Measurements from ENCODE around the gene RPRD1B. TPM values are rescaled to one million over a fixed set of nuclear protein-coding genes. Genes with fewer than 3 reads are reported as not detected.
"Not testable (repeated sequence)": the region's sequence is repeated elsewhere in the genome, so short reads cannot be mapped to it uniquely, and the experiment has no call there.

The RPRD1B gene
- polyA plus RNA-seq, 1 donor: 28.2 TPM

DNA sequence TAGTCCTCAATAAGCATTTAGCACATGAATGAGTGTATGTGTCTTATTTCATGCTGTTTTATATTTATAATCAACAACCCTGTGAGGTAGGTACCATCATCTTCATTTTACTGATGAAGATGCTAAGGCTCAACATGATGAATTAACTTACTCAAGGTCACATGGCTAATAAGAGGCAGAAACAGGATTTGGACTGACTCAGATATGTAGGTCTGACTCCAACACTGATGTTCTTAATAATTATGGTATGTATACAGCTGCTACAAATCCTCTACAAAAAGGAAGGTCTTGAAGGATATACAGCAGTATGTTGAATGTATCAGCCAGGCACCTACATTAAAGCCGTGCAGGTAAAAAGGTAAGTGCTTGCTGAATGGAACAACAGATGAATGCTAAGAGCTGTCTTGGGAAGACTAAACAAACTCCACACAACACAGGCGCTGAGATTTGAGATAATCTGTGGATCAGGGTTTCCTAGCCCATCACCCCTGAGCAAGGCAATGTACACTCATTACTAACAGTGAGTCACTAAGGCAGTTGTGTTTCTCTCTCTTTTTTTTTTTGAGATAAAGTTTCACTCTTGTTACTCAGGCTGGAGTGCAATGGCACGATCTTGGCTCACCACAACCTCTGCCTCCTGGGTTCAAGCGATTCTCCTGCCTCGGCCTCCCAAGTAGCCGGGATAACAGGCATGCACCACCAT is 32.2 kb upstream of the RPRD1B start:
- DNase-seq: no peak

DNA sequence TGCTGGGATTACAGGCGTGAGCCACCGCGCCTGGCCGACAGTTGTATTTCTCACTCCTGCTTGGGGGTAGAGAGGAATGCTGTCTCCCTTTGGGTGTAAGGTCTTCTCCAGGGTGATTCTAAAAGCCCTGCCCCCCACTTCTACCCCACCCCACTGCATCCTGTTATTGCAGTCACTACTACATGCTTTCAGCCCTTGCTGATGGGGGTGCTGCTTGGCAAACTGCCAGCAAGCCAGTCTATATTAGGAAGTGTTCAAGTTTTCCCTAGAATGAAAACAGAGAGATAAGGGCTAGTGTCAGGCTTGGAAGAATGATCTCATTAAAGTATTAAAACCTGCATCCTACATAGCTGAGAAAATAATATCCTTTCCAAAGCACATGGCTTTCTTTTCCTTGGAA is 31.6 kb upstream of the RPRD1B start:
- DNase-seq: no peak

DNA sequence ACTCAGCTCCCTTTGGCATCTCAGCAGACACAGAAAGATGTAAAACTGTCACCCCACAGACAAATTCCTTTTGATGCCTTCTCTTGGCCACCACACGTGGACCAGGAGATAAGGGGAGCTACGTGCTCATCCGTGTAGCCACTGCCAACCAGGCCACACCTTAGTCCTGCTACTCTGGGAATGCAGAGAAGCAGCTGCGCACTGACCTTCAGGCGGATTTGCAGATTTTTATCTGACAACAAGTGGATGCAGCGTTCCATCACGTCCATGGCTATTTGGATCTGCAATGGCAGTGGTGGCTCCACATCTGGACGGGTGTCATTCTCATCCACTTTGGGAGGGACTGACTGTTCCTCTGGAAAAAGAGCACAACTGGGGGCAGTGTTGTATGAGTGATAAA is 31.1 kb upstream of the RPRD1B start:
- no peak for DNase-seq

DNA sequence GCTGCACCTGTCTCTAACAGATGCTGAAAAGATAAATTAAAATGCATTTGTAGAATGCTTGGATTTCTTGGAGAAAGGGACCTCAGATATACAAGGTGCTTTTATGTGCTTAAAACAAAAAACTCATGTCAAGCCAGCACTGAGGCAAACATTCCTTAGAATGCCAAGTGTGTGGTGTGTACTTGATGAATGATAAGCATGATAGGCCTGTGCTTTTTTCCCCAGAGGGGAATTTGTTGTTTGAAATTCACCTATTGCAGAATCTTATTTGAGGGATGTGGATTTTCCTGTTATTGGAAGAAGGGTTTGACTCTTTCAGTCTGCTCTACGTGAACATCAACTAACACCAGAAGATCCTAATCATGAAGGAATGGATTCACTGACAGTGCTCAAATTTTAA is 29.1 kb upstream of the RPRD1B start:
- DNase-seq: no peak

DNA sequence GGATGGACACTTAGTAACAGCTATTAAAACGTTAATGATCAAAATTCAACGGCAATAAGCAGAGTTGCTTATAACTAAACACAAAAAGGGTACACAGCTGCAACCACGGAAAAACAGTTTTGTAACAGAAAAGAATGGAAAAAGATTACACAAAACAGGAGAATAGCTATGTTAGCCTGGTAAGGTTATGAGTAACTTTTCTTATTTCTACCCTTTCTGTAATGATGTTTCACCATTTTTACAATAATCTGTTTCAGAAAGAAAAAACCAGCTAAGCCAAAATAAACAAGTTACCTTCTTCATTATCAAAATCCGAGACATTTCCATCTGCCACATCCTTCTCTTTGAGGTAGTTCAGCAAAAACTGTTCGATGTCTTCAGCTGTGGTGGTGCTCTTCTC is 27.6 kb upstream of the RPRD1B start:
- no peak for DNase-seq

DNA sequence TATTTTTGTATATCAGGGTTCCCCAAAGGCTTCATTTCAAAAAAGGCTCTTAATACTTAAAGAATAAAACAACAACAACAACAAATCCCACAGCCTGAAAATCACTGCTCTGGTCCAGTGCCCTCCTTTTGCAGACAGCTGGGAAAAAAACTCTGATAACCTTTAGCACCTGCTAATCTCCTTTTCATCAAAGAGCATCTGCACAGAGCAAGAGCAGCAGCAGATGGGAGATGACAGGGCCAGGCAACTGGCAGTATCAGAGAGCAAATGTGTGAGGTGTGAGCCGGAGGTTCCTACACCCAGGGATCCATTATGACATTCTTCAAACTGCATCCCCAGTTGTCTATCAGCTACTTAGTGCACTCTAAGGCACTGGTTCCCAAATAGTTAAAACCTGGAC is 26.0 kb upstream of the RPRD1B start:
- DNase-seq: no peak

DNA sequence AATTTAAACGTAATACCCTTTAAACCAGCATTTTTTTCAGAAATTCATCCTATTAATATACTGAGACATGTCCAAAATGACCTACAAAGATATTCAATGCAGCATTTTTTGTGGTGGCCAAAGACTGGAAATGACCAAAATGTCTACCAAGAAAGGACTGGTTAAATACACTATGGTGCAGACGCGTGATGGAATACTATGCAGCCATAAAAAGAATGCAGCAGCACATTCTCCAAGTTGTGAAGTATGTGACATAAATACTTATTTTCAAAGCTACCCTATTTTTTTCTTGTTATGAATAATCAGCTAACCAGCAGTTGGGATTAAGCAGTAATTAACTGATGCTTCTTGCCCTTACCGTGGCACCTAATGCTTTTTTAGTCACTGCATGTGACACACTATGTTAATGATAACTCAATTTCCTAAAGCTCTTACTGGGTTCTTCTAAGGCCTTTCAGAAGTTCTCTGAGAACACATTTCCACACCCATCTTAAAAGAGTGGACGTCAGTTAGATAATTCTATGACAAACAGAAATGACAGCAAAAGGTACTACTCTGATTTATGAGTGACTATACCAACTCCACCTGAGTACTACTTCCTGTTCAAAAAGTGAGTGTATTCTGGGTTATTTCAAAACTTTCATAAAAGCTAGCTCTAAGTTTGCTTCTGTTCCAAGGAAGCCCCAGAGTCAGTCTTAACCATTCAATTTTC is 25.2 kb upstream of the RPRD1B start:
- DNase-seq: no peak

DNA sequence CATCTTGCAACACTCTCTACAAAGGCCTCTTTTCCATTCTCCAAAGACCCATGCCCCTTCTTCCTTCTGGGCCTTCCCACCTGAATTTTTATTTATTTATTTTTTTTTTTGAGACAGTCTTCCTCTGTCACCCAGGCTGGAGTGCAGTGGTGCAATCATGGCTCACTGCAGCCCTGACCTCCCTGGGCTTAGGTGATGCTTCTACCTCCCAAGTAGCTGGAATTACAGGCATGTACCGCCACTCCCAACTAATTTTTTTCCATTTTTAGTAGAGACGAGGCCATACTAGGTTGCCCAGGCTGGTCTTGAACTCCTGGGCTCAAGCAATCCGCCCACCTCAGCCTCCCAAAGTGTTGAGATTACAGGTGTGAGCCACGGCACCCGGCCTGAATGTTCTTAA is 24.1 kb upstream of the RPRD1B start:
- not testable (repeated sequence) for DNase-seq

DNA sequence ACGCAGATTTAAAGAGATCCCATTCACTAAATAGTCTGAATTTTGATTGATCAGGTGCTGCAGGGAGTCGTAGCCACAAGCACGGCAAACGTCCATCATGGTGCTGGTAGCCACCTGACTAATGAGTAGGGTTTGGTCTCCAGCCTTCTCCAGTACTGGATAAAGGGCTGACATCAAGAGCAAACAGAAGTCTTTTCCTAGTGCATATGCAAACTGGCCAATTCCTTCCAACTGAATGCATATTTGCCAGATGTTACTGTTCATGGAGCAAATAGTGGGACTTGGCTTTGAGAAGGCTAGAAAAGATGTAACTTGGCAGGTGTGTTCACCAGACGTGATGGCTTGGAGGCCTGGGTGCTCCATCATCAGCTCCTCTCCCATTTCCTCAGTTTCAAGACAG is 21.9 kb upstream of the RPRD1B start:
- no peak for DNase-seq

DNA sequence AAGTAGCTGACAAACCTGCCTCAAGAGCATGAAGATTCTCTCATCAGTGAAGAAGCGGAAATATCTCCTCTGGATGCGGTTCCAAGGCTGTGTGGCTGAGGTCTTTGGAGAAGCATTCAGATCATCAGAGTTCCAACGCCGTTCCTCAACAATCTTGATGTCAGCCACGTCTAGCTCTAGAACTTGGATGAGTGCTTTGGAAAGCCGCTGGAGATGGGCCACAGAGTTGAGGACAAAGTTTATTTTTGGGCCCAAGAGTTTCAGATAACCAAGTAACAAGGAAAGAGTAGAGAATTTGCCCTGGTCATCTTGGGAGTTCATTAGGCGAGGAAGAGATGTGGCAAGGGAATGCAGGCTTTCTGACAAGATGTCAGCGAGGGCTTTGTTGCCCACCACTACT is 21.2 kb upstream of the RPRD1B start:
- no peak for DNase-seq

DNA sequence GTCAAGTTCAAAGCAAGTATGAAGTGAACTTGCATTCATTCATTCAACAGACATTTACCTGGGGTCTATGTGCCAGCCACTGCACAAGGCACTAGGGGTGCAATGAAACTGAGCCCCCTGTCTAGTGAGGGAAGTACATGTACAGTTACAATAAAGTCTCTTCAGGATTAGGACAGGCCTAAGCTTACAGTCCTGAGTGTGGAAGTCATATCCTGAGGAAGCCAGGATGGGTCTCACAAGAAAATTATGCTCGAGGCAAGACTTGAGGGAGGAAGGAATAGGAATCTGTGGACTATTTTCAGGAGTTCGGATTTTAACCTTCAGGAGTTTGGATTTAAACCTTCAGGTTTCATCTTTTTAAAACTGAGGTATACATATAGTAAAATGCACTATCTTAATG is 19.7 kb upstream of the RPRD1B start:
- DNase-seq: no peak

DNA sequence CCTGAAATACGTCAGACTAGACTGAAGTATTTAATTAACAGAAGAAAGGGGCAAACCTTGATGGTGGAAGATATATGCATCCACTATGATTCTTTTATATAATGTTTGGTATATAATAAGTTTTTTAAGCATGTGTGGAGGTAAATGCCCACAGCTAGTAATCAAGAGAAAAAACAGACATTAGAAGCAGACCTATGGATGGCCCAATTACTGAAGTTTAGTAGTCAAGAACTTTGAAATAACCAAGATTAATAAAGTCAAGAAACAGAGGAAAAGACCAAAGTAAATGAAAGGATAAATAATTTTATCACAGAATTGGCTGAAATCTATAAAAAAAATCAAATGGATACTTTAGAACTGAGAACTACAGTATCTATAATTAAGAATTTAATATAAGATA is 15.6 kb upstream of the RPRD1B start:
- DNase-seq: no peak

DNA sequence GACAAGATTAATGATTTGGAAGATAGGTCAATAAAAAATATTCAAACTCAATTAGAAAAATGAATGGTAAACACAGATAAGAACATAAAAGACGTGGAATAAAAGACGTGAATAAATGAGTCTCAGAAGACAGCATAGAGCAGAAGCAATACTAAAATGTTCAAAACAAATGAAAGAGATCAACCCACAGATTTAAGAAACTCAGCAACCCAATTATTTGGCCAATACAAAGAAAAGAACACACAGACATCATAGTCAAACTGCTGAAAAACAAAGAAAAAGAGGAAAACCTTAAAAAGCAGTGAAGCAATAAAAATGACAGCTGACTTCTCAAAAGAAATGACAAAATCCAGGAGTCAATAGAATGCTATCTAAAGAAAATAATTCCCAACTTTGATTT is 15.2 kb upstream of the RPRD1B start:
- DNase-seq: no peak

DNA sequence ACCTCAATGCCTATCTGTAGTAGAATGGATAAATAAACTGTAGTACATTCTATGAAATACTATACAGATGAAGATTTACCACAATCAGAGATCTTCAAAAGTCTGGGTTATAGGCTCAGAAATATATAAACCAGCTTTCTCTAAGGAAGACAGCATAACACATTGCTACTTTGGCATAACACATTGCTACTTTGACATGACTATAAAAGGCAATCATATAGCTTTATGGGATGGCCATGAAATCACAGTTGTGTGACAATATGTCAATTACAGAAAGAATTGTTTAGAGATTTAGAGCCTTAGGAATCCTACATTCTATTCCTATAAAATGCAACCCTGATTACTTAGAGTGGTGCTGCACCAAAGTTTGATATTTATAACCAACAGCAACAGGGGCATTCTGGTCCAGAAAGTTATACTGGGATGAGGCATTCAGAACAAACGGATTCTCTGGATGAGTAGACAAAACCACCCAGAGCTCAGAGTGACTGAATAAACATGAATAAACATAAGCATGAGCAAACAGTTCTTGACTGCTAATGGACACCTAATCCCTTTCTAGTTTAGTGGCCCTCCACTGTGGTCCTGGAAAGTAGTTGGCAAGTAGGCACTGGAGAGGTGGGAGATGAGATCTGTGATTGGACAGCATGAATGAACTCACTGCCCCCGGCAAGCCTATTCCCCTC is 12.3 kb upstream of the RPRD1B start:
- DNase-seq: no peak

DNA sequence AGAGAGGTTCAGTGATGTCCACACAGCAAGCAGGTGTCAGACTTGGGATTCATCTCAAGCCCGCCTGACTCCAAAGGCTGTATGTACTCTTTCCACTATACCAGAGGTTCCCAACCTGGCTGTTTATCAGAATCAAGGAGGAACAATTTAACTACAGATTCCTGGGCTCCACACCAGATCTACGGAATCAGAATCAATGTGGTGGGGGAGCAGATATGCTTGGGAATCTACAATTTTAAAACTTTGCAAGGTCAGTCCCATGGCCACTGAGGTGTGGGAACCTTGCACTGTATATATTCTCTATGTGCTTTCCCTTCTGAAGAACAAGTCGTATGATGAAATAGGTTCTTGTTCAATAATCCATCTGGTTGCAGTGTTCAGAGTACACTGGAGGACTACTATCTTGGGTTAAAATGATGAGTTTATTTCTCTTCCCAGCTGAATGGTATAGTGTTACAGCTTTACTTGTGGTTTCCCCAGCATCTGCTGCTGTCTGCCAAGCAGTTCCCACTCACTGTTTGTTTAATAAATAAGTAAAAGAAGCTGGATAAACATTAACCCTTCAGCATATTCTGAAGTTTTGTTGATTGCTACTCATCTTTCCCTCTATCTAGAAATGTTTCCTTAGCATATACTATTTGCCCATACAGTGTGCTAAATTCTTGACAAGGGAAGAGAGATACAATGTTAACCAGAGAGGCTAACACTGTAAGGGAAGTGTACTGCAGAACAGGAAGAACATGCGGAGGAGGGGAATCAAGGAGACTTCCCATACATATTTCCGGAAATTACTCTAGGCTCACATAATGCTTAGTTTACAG is 10.2 kb upstream of the RPRD1B start:
- DNase-seq: no peak

DNA sequence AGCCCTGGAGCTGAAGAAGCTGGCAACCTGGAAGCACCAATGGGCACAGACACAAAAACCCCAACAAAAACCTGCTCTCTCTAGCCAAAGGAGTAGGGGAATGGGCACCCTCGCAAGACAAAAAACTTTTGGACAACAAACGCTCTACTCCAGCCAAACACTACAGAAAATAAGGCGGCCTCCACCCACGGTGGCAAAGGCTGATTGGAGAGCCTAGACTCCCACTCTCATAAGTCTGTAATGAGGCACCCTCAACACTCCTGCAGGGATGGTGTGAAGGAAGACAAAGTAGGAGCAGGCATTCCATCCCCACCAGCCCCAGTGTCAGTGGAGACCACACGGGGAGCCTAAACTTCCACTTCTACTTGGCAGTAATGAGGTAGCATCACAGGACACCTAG is 9.1 kb upstream of the RPRD1B start:
- DNase-seq: no peak

DNA sequence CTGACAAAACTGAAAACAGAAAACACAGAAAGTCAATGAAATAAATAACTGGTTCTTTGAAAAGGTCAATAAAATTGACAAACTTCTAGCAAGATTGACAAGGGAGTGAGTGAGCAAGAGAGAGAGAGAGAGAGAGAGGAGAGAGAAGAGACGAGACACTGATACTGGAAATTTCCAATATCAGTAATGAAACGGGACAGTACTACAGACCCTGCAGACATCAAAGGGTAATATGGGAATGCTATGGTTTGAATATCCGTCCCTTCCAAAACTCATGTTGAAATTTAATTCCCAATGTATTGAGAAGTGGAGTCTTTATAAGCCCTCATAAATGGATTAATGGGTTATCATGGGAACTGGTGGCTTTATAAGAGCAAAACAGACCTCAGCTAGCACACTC is 4.1 kb upstream of the RPRD1B start:
- DNase-seq: no peak

DNA sequence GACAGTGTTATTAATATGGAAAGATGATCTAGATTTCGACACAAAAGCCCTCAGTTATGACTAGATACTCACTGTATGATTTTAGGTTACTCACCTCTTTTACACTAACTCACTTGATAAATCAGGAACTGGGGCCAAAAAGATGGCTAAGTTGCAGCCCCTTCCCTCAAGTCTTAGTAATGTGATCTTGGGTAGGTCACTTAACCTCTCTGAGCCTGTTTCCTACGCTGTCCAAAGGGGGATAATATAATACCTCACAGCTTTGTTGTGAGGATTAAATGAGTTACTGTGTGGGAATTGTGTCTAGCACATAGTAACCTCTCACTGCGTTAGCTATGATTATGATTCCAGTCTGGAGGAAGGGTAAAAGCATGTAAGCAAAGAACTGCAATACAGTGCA is 1.6 kb upstream of the RPRD1B start:
- no peak for DNase-seq

DNA sequence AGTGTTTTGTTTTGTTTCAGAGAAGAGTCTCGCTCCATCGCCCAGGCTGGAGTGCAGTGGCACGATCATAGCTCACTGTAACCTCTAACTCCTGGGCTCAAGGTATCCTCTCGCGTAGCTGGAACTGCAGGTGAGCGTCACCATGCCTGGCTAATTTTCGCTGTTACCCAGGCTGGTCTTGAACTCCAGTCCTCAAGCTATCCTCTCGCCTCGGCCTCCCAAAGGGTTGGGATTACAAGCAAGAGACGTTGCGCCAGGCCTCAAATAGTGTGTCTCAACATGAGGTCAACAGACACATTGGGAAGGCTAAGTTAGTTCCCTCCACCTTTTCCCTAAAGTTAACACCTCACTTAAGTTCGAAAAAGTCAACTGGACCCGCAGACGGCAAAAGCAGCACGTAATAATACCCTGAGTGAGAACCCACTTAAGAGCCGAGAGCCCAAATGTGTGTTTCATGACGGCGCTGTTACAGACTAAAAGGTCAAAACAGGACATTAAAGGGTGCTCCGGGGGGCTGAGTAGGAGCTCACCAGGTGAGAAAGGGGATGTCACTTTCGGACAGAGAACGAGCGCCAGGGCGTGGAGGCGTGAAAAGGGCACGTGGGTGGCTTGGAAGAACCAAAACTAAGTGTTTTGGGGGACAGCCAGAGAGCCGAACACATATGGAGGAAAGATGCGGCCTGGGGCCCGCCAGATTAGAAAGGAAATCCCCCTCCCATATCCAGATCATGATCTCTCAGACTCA is 789 bp upstream of the RPRD1B start:
- DNase-seq: no peak

DNA sequence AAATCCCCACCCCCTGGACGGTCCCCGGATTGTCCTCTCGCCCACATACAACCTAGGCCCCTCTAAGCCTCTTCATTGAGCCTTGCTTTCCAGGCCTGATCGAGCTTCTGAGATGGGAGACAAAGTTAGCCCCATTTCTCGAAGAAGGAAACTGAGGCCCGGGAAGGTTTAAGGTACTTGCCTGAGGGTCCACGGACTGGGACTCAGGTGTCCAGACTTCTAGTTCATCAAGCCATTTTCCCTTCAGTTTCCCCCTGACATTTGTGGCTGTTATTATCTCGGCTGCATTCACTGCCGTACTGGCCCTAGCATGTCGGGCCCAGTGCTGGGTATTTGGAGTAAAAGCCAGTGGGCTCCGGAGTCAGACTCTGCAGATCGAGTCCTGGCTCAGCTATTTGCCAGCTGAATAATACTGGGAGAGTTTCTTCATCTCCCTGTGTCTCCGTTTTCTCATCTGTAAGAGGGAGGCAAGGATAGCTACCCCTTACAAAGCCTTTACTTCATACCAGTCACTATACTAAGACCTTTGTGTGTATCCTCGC is 633 bp downstream of the RPRD1B start:
- DNase-seq: no peak

DNA sequence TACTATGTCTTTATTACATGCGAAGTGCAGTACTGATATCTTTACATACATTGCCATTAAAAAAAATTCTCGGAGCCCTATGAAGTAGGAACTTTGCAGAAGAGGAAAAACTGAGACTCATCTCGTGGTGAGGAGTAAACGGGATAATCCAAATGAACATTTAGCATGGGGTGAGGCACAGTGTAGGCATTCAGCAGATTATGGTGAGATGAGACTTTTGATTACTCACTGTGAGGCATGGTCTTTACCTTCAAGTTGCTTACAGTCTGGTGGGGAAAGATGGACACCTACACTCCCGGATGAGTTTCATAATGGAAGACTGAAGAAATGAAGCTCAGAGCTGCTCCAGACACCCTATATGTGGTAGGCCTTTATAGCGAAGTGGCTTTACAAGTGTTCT is 1.4 kb downstream of the RPRD1B start:
- no peak for DNase-seq

DNA sequence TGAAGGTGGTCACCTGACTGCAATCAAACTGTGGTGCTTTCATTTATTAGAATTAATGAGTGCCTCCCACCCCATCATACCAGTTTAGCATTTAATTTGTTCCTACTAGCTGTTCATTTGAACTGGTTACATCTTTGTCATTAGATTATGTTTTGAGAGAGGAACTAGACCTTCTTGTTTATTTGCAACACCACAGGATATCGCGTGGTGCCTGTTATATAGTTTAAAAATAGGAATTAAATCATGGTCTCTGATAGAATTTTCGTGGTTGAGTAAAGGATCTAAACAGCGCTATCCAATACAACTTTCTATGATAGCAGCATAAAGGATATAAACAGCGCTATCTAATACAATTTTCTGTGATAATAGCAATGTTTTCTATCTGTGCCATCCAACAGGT is 2.8 kb downstream of the RPRD1B start:
- DNase-seq: no peak
